Measurements from ENCODE around the gene STYXL1. TPM values are rescaled to one million over a fixed set of nuclear protein-coding genes. Genes with fewer than 3 reads are reported as not detected.

The STYXL1 gene
- total RNA-seq, 2 donors from 2014 or later: 69.8 to 72.0 TPM

GRCh38 chr7:75996476-75996875 is 51.3 kb downstream of the STYXL1 start:
- Mint-ChIP-seq H3K36me3 (ENCODE audit: low read depth) (peaks cover 40% of the 10 kb centered on the region), H3K27me3 (ENCODE audit: insufficient read depth) (no peaks in the 10 kb centered on the region), H3K4me3 (no peak overlapping the region), H3K4me1 (peaks cover 4% of the 10 kb centered on the region), H3K27ac (no peak overlapping the region), H3K9me3 (no peaks in the 10 kb centered on the region)
- Histone ChIP-seq H3K4me3 (ENCODE audit: low read length) (no peak overlapping the region), H3K27ac (ENCODE audit: low read depth, low read length) (no peak overlapping the region), H3K27me3 (ENCODE audit: control insufficient read depth, insufficient read depth, low read length, poor library complexity, severe bottlenecking) (no peaks in the 10 kb centered on the region), H3K9ac (ENCODE audit: extremely low read depth, low read length, poor library complexity, severe bottlenecking) (no peak overlapping the region), H3K36me3 (ENCODE audit: control insufficient read depth, insufficient read depth, low read length) (peaks cover 16% of the 10 kb centered on the region), H3K4me1 (ENCODE audit: control insufficient read depth, insufficient read depth, low read length) (peaks cover 6% of the 10 kb centered on the region), H3K9me3 (ENCODE audit: control insufficient read depth, low read length) (no peaks in the 10 kb centered on the region)
- TF ChIP-seq, protein P1, sequence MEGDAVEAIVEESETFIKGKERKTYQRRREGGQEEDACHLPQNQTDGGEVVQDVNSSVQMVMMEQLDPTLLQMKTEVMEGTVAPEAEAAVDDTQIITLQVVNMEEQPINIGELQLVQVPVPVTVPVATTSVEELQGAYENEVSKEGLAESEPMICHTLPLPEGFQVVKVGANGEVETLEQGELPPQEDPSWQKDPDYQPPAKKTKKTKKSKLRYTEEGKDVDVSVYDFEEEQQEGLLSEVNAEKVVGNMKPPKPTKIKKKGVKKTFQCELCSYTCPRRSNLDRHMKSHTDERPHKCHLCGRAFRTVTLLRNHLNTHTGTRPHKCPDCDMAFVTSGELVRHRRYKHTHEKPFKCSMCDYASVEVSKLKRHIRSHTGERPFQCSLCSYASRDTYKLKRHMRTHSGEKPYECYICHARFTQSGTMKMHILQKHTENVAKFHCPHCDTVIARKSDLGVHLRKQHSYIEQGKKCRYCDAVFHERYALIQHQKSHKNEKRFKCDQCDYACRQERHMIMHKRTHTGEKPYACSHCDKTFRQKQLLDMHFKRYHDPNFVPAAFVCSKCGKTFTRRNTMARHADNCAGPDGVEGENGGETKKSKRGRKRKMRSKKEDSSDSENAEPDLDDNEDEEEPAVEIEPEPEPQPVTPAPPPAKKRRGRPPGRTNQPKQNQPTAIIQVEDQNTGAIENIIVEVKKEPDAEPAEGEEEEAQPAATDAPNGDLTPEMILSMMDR (conservative IDR thresholded peaks at IDR 0.05): no peak
- DNase-seq: no peak
- 92 to 93% methylated on average over 4 of the region's 4 CpGs for WGBS, 2 experiments (ENCODE audit: insufficient coverage in 1 of 2, insufficient read length in 1 of 2)

DNA sequence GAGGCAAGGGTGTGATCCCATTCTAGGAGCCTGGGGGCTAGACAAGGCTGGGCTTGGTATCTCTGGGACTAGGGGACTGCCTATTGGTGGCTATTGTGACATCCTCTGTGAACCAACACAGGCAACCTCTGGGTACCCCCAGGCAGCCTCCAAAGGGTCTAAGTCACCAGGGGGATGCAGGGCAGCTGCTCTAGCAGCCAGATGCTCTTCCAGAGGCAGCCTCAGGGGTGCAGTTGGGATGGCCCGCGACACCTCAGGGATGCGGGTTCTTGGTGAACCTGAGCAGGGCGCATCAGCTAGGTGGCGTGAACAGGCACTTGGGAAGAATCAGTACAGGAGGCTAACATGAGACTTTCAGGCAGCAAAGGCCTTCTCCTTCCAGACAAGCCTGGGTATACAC is 51.8 kb downstream of the STYXL1 start:
- no peak for DNase-seq
- Histone ChIP-seq H3K27ac (ENCODE audit: low read depth, low read length) (no peak overlapping the region), H3K36me3 (ENCODE audit: control insufficient read depth, insufficient read depth, low read length) (peaks cover 16% of the 10 kb centered on the region), H3K9me3 (ENCODE audit: control insufficient read depth, low read length) (no peaks in the 10 kb centered on the region), H3K4me1 (ENCODE audit: control insufficient read depth, insufficient read depth, low read length) (peaks cover 6% of the 10 kb centered on the region), H3K27me3 (ENCODE audit: control insufficient read depth, insufficient read depth, low read length, poor library complexity, severe bottlenecking) (no peaks in the 10 kb centered on the region), H3K4me3 (ENCODE audit: low read length) (no peak overlapping the region), H3K9ac (ENCODE audit: extremely low read depth, low read length, poor library complexity, severe bottlenecking) (no peak overlapping the region)
- Mint-ChIP-seq H3K36me3 (ENCODE audit: low read depth) (peaks cover 37% of the 10 kb centered on the region), H3K27me3 (ENCODE audit: insufficient read depth) (no peaks in the 10 kb centered on the region), H3K9me3 (no peaks in the 10 kb centered on the region), H3K4me1 (peaks cover 6% of the 10 kb centered on the region), H3K27ac (no peak overlapping the region), H3K4me3 (no peak overlapping the region)
- TF ChIP-seq, protein P1 (conservative IDR thresholded peaks at IDR 0.05): no peak
- WGBS, 2 experiments (ENCODE audit: insufficient coverage in 1 of 2, insufficient read length in 1 of 2): 94 to 100% methylated on average over 5 of the region's 5 CpGs

- Histone ChIP-seq H3K4me3 (ENCODE audit: low read length) (peak overlapping the region; percentile 83), H3K9ac (ENCODE audit: extremely low read depth, low read length, poor library complexity, severe bottlenecking) (no peak overlapping the region), H3K9me3 (ENCODE audit: control insufficient read depth, low read length) (no peaks in the 10 kb centered on the region), H3K27me3 (ENCODE audit: control insufficient read depth, insufficient read depth, low read length, poor library complexity, severe bottlenecking) (no peaks in the 10 kb centered on the region), H3K4me1 (ENCODE audit: control insufficient read depth, insufficient read depth, low read length) (peaks cover 6% of the 10 kb centered on the region), H3K36me3 (ENCODE audit: control insufficient read depth, insufficient read depth, low read length) (peaks cover 13% of the 10 kb centered on the region), H3K27ac (ENCODE audit: low read depth, low read length) (peak overlapping the region; percentile 53)
- Mint-ChIP-seq H3K36me3 (ENCODE audit: low read depth) (peaks cover 35% of the 10 kb centered on the region), H3K4me3 (peak overlapping the region; percentile 54), H3K9me3 (no peaks in the 10 kb centered on the region), H3K4me1 (peaks cover 14% of the 10 kb centered on the region), H3K27ac (peak overlapping the region; percentile 85), H3K27me3 (ENCODE audit: insufficient read depth) (no peaks in the 10 kb centered on the region)
- DNase-seq: no peak
- TF ChIP-seq, protein P1 (conservative IDR thresholded peaks at IDR 0.05): no peak
- 65 to 81% methylated on average over 4 to 11 of the region's 11 CpGs for WGBS, 2 experiments (ENCODE audit: insufficient coverage in 1 of 2, insufficient read length in 1 of 2)
Observed at GRCh38 chr7:75995052-75995471, 52.7 kb downstream of the STYXL1 start.
